Activated T-helper 9 cell treated with anti-CD3 and anti-CD28 coated beads, Interleukin-2, amount 50 U/mL, for 16 hours (primary cell): Measurements from ENCODE around the gene VRK1.

Experiments
- DNase-seq: peaks from one replicate; pipeline ENCODE4 v3.0.0-alpha.2; 2020; ENCODE audit warnings: low read depth

The VRK1 gene

DNA sequence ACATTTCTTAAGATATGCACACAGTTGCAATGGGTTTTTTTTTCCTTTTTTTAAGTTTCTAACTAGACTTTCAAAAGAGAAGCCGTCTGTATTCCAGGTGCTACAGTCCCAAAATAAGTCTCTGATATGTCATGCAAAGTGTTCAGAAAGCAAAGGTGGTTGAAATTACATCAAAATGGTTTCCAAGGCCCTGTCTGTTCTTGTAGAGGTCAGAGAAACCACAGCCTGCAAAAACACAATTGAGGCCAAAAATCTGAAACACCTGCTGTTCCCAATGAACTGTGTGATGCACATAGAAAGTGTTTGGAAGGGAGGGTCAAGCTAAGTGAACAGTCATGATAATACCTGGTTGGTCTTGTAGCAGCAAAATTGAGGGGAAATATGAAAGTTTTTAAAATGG, 91.0 kb downstream of the VRK1 start:
- DNase-seq = no peak

- DNase-seq = no peak
Observed at GRCh38 chr14:96888593-96888992, 91.4 kb downstream of the VRK1 start.

- DNase-seq = no peak
Observed at GRCh38 chr14:96889091-96889490, 91.9 kb downstream of the VRK1 start.

- no peak for DNase-seq
Observed at GRCh38 chr14:96893966-96894622, 96.9 kb downstream of the VRK1 start.

DNA sequence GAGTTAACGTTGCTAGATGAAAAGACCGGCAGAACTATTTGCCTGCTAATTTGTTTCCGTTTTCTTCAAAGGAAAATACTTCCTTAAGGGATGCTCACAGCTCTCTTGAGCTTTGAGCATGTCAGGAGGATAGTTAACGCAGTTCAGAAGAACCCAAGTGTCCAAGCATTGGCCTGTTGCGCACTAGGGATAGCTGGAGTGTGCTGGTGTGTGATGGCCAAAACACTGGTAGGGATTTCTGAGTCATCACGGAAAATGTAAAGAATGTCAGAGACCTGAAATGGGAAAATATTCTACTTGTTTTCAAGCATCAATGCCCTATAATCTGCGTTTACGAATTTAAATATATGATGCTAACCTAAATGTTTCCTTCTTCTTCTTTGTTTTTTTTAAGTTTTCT, 97.8 kb downstream of the VRK1 start:
- no peak for DNase-seq

DNA sequence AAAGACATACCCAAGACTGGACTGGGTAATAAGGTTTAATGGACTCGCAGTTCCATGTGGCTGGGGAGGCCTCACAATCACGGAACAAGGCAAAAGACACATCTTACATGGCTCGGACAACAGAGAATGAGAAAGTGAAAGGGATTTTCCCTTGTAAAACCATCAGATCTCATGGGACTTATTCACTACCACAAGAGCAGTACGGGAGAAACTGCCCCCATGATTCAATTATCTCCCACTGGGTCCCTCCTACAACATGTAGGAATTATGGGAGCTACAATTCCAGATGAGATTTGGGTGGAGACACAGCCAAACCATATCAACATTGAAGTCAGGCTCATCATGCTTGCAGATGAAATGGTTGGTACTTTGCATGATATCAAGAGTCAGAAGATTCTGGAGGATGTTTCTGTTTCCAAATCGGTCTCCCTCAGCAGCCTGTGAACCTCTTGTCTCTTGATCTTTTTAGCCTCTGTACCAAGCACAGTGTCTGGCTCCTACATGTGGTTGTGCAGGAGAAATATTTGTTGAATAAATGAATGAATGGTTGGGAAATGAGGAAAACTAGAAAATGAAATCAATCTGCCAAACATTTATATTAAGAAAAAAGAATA, 98.6 kb downstream of the VRK1 start:
- no peak for DNase-seq

DNA sequence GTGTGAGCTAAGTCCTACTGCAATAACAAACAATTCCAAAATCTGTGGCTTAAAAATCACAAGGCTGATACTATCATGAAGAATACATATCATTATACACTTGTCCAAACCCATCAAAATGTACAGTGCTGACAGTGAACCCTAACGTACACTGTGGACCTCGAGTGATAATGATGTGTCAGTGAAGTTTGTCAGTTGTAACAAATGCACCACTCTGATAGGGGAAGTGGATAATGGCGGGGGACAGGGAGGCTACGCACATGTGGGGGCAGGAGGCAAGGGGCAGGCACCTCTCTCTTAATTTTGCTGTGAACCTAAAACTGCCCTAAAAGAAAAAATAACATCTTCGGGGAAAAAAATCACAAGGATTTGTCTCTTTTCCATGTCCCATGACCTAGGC, 100.0 kb downstream of the VRK1 start:
- no peak for DNase-seq

DNA sequence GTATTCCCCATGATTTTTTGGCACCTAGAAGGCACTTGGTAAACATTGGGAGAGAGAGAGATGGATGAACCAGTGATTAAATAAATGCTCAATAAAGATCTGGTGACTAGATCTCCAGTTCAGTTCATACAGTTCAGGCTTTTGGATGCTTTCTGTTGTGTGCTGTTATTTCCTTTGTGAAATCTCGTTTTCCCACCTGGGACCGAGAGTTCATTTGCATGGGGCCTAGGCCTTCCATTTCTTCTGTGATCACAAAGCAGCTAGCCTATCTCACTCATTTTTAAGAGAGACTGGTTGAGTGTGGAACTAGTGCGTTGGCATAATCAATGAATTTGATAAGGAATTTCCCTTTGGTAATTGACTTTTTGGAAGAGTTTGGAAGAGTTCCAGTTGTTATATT, 104.0 kb downstream of the VRK1 start:
- DNase-seq = no peak

DNA sequence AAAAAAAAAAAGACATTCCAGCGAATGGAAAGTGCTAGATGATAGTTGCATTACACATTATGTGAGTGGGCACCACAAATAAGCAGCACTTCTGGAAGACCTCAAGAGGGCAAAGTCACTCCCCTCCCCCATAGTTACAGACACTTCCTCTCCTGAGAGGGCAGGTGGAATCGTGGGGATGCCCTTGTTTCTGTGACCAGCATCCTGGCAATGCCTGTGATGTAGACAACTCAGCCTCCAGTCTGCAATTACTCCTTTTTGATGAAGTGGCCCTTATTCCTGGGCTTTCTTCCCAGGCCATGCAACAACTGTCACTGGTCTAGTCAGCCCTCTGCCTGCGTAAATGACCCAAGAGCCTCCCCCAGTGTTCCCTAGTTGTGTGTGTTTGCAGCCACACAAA, 104.8 kb downstream of the VRK1 start:
- no peak for DNase-seq

DNA sequence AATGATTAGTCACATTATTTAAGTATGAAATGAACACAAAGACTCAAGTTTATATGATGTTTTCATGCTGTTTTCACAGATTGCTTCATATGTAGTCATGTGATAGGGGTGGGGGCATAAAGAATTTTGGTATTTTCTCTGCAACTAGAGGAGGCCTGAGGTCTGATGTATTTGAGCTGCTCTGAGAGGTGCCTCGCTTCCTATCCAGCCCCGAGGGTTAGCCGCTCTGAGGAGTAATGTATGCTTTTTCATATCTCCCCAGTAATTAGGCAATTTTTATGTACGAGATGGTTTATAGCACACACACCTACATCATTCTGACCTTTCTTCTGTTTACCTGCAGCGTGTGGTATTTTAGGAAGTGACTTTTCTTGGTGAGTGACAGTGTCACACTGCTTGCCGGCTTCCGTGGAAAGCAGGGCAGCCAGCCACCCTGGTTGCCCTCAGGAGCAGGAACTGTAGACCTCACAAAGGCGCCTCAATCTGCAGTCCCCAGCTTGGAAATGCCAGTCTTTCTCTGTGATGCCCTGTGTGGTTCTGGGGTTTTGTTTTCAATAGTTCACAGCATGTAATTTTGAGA, 106.4 kb downstream of the VRK1 start:
- DNase-seq = no peak

DNA sequence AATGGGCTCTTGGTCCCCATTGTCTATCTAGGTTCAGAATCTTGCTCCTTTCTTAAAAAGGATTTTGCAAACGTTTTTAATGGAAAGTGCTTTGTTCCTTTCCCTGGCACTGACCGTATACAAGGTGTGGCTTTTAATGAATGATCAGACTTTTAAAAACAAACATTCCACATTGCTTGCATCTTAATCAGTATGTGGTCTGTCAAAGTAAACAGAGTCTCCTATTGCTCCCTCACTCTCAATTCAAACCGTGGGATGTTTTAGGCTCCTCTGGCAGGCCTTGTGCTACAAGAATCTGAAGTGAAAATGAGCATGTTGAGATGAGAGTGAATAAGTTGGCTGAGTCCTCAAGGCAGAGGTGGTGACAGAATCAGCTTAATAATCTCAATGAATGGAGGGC, 107.0 kb downstream of the VRK1 start:
- DNase-seq = no peak

DNA sequence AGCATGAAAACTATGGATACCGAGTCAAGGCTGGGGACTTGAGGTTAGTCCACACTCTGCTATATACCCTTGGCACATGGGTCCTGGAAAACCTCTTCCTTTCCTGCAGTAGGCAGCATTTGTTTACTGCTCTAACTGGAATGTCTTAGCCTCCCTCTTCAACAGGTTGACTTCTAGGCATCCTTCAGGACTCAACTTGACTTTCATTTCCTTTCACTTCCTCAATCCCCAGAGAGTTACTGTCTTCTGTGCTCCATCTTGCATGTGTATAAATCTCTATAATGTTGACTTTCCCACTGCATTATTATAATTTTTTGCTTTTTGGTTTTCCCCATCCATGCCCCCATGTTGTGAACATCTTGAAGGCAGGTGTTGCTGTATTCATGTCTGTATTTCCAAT, 107.9 kb downstream of the VRK1 start:
- no peak for DNase-seq

GRCh38 chr14:96905825-96906224, 108.6 kb downstream of the VRK1 start:
- no peak for DNase-seq

DNA sequence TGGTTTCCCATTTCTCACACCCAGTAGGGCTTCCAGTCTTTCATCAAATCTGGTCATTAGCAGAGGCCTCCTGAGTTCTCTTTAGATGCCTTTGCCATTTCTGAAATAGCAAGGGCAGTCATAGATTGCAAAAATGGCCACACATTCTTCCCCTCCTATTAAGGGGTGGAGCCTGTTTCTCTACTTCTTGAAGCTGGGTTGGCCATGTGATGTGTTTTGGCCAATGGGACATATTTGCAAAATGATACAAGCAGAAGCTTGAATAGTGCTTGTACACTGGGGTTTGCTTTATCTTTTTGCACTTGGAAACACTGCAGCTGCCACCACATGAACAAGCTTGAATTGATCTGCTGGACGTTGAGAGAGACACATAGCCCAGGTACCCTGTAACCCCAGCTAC, 109.3 kb downstream of the VRK1 start:
- DNase-seq = no peak

DNA sequence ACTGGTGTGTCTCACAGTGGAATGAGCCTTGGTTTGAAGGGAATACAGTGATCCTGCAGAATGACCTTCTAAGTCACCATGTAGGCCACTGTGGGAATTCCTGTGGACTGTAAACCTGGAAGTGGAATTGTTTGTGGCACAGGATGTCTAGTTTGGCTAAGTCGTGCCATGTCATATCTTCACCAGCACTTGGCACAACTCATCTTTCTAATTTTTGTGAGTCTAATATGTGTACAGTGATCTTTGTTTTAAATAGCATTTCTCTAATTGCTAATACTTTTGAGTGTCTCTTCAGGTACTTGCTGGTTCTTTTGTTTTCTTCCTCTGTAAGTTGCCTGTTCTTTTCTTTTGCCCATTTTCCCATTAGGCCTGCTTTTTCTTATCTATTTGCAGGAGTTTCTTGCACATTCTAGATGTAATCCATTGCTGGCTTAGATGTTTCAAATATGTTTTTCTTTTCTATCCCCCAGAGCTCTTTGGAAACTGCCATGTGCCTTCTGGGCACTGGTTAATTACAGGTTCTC, 112.7 kb downstream of the VRK1 start:
- DNase-seq = no peak

DNA sequence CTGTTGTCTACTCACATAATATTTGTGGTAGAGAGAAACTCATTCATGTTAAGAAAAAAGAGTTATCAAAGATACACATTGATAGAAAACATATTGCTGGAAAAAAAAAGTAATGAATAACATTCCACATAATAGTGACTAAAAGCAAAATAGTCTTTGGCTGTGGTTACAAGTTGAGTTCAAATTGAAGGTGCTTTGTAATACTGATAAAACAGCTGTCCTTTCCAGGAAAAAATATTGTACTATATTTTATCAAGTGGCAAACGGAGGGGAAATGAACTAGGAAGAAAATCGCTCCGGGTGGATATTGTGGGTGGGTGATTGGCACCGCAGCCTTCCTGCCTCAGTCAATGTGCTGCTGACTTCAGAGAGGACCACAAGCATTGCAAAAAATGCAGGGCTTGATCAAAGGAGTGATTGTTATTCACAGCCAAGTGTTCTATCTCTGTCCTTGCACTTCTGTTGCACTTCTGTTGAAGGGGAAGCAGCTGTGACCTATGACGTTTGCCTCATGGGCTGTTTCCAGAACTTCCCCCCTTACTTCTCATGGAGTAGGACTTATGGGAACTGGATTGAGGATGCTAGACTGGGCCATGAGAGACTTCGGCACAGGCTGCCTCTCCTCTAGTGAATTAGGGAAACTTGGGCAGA, 114.4 kb downstream of the VRK1 start:
- DNase-seq = no peak

DNA sequence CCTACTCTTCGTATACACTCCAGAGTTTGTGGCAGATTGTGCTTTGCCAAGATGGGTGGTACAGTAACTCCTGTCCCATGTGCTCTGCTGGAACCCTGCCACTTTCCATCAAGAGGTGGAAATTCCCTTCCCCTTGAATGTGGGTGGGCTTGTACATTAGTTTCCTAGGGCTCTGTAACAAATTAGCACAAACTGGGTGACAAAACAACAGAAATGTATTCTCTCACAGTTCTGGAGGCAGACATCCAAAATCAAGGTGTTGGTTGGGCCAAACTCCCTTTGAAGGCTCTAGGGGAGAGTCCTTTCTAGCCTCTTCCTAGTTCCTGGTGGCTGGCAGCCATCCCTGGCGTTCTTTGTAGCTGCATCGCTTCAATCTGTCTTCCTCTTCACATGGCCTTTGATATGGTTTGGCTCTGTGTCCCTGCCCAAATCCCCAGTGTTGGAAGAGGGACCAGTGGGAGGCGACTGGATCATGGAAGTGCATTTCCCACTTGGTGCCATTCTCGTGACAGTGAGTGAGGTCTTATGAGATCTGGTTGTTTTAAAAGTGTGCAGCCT, 117.5 kb downstream of the VRK1 start:
- DNase-seq = no peak

GRCh38 chr14:96915478-96915877, 118.3 kb downstream of the VRK1 start:
- DNase-seq = no peak

DNA sequence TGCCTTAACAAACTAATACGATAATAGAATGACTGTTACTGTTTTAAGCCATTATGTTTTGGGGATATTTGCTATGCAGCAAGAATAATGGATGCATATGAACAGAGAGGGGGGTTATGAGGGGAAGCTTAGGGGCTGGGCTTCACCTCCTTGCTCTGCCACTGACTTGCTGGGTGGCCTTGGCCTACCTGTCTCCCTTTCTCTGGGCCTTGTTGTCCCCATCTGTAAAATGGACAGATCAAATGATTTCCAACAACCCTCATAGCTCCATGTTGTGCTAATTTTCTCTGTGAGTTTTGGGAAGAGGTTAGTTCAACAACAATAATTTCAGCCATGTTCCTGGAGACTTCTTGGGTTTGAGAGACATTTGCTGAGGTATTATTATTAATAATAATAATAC, 119.6 kb downstream of the VRK1 start:
- DNase-seq = no peak

DNA sequence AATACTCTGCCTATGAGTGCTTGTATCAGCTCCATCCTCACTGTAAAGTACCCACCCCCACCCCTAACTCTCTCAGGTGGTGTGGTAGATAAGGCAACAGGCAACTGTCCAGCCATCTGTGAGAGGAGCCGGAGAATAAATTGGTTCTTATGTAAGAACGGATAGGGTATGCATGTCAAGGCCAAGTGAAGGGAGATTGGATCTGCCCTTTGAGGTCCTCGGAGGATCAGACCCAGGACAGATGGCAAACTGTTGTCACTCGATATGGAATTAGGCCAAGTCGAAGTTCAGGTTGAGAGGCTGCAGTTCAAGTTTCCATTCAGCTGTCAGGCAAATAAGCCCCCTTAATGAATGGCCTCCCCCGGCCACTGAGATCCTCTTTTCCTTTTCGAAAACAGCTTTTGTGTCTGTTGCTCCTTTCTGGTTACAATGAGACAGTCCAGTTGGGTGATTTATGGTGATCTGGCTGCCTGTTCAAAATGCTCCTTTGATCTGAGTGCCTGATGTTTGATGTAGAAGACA, 120.3 kb downstream of the VRK1 start:
- DNase-seq = no peak

- DNase-seq = no peak
Observed at GRCh38 chr14:96920023-96920422, 122.8 kb downstream of the VRK1 start.

- no peak for DNase-seq
Observed at GRCh38 chr14:96920820-96921219, 123.6 kb downstream of the VRK1 start.

- no peak for DNase-seq
Observed at GRCh38 chr14:96922986-96923385, 125.8 kb downstream of the VRK1 start.
